Measurements from ENCODE around the gene KCNMA1.

- TF ChIP-seq GATA3 (IDR thresholded peaks at IDR 0.05; ENCODE audit: low read depth, low read length) (no peak), GATA2 (IDR thresholded peaks at IDR 0.05; ENCODE audit: low read depth, low read length) (no peak)
Measured at GRCh38 chr10:77160679-77161078, 476.9 kb downstream of the KCNMA1 start.

Data from SH-SY5Y (cell line).